ENCODE data around the gene TET2.

TET2 gene

DNA sequence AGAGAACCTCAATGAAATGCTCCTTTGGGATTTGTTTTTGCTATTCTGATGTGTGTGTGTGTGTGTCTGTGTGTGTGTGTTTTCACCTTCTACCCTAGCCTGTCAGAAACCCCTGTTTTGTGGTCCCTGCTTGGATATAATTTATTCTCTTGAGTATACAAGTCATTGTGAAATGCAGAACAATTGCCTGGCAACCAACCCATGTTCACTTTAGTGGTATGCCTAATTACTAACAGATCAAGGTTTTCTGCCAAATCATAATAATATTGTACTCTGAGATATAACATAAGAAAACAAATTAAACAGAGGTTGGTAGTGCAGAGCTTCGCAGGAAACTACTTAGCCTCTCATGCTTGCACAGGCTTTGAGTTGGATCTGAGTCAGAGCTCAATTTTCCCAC is 7.0 kb upstream of the TET2 start:
- in situ Hi-C loops (cut with MboI; ENCODE audit: low sequenced_read_pairs): loop anchor here (25.0 kb wide), 1 partner anchor 323 kb away; the partner anchor contains the start of gene PPA2

DNA sequence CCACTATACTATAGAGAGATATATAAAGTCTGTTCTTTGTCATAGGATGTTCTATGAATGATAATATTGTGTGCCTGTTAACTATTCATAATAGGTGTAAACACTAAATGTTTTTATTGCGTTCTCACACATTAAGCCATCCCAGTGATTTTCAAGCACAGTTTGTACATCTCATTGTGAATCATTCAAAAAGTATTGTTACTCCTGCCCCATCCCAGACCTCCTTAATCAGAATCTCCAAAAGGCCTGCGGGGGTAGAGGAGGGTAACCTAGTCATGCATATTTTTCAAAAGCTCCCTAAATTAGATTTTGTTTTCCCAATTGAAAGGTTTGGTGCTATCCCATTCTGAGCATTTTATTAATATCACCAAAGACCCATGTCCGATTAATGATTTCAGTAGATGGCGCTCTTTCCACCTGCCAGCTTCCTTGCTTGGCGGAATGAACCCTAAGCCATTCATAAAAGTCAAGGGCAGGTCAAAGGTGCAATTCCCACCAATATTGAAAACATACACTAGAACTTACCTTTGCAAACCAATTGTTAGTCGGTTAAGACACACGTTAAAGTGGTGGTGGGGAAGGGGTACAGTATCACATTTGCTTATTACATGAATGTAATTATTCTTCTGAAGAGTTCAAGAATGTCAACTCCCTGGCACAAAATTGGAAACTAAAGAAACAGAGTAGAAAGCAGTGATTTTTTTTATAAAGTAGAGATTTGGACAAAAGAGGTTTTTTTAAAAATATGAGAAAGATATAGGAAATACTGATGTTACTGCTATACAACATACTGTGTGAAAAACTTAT is 5.8 kb upstream of the TET2 start:
- in situ Hi-C loops (cut with MboI; ENCODE audit: low sequenced_read_pairs): loop anchor here (25.0 kb wide), 1 partner anchor 321 kb away; the partner anchor contains the start of gene PPA2

DNA sequence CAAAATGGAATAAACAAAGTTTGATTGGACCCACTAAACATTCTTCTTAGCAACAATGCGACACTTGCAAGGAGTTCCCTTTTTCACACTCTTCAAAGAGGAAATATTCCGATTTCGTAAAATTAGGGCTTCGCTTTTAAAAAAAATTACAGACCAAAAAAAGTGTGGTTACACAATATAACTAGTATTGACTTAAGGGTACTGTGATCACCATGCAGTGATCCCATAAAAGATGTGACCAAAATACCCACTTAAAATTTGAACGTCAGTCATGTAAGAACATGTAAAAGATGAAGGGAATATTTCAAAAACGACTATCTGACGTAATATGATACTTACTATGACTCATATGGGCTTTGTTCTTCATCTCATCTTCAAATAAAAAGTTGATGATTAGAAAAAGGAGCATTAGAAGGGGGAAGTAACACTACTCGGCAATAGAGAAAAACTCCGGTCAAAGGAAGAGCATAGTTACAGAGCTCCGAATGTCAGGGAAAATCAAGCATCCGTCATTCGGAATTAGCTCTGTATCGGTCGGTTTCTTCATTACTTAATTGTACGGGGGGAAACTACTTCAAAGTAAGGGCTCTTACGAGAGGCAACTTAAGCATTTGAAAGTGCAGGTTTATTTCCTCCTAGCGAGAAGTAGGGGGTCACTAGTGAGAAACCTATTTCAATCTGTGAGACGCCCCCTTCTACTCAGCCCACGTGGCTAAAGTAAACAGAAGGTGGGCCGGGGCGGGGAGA is 1.3 kb upstream of the TET2 start:
- in situ Hi-C loops (cut with MboI; ENCODE audit: low sequenced_read_pairs): loop anchor here (25.0 kb wide), 1 partner anchor 317 kb away; the partner anchor contains the start of gene PPA2

DNA sequence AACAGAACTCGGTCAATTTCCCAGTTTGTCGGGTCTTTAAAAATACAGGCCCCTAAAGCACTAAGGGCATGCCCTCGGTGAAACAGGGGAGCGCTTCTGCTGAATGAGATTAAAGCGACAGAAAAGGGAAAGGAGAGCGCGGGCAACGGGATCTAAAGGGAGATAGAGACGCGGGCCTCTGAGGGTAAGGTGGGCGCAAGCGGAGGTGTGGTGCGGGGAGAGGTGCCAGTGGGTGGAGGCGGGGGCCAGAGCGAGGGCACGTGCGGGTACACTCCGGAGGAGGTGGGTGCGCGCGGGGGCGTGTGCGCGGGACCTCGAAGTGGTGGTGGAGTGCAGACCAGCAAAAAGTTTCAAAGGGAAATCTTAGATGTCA is 787 bp upstream of the TET2 start:
- in situ Hi-C loops (cut with MboI; ENCODE audit: low sequenced_read_pairs): loop anchor here (25.0 kb wide), 1 partner anchor 316 kb away; the partner anchor contains the start of gene PPA2

DNA sequence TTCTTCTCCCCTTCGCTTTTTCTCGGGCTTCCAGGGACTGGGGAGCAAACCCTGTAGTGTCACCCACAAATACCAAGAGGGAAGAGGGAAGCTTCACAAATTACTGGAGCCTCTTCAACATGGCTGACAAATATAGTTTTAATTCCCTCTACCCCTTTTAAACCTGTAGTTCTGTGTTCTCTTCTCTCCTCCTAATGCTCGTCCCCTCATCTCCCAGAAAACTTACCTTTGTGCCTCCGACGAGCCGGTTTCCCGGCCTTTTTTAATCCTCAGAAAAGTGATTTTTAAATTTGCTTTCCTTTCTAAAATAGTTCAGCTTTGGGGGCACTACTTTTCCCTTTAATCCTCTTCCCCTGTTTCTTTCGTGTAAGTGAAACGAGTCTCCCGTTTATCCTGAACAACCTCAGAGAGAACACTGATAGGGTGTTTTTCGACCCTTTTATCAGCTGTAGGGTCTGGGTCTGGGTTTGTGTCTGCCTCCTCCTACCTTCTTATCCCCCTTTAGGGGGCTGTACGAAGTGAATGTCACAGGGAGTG is 408 bp downstream of the TET2 start:
- in situ Hi-C loops (cut with MboI; ENCODE audit: low sequenced_read_pairs): loop anchor here (25.0 kb wide), 1 partner anchor 315 kb away; the partner anchor contains the start of gene PPA2

DNA sequence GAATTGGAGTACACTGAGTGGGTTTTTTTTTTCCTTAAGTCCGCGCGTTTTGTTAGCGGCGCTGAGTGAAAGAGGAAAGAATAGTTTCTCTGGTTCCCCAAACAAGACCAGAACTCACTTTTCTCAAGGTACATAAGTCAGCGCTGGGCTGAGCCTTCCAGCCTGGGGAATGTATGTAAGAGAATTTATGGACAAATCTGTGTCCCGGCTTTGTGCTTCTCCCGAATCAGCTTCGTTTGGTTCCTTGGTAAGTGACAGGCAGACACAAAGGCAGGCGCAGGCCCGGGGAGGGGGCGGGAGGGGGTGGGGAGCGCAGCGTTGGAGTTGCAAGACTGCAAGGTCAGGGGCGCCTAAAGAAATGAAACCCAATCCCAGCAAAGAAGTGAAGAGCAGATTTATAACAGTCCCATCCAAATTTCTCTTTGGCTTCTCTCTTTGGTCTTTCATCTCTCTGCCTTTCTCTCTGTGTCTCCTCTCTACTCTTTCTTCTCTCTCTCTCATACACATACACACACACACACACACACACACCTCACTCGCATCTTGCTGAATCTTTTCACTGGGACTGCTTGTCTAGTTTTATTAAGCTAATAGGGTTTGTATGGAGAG is 981 bp downstream of the TET2 start:
- in situ Hi-C loops (cut with MboI; ENCODE audit: low sequenced_read_pairs): loop anchor here (25.0 kb wide), 1 partner anchor 315 kb away; the partner anchor contains the start of gene PPA2

DNA sequence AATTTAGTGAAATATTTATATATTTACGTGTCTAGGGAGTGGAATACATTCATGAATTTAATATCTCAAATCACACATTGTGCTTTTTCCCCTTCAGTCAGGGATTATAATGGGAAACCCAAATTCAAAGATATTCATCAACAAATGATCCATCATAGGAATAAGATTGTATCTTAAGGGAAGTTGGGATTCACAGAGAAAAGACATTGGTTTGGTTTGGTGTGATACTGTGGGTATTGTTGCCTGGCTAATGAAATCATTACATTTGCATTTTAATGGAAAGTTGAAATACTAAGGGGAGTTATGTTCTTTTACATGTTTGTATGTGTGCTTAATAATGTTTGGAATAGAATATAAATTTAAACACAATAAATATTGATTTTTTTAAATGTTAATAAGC is 1.7 kb downstream of the TET2 start:
- in situ Hi-C loops (cut with MboI; ENCODE audit: low sequenced_read_pairs): loop anchor here (25.0 kb wide), 1 partner anchor 314 kb away; the partner anchor contains the start of gene PPA2

DNA sequence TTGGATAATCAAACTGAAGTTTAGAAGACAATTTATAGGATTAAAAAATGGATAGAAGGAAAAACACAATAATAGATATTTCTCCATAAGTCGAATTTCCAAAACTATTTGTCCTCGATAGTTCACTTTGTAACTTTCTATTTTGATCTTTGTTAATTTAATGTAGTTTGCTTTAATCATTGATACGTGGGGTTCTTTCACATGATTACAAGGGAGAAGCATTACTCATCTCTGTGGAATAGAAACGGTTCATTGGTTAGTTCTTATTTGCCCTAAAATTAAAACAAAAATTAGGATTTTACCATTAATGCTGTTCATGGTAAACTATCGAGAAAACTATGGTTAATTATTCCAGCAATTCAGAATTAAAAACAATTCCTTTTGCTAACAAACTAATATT is 2.1 kb downstream of the TET2 start:
- in situ Hi-C loops (cut with MboI; ENCODE audit: low sequenced_read_pairs): loop anchor here (25.0 kb wide), 1 partner anchor 314 kb away; the partner anchor contains the start of gene PPA2

DNA sequence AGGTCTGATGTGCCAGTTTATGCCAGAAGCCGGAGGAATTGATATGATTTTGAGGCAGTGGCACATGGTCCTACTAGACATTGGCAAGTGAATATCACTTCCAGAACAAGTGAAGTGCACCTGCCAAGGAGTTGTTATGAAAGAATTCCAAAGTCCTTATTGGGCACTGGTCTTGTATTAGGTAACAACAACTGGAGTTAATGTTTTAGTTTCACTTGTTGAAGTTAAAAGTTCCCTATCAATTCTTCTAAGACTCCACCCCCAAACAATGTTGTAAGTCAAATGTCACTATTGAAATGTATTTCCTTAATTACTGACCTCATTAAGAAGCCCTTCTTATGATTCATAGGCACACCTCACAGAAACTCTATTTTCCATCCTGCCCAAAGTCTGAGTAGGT is 3.1 kb downstream of the TET2 start:
- in situ Hi-C loops (cut with MboI; ENCODE audit: low sequenced_read_pairs): loop anchor here (25.0 kb wide), 1 partner anchor 313 kb away; the partner anchor contains the start of gene PPA2

DNA sequence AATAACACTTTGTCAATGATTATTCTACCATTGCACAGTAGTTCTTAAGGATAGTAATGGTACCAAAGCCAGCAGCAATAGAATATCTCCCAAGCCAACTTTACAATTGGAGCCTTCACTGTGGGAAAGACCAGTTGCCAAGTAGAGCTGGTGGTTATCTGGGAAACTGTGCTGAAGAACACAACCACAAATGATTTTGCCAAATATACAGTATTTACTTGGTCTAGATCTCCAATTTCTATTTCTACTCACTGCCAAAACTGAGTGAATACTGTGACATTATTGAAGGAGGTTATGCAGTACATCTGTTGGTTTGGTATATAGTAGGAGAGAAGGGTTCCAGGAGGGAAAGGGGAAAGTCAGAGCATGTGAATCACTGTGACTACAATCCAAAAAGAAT is 3.8 kb downstream of the TET2 start:
- in situ Hi-C loops (cut with MboI; ENCODE audit: low sequenced_read_pairs): no loop called here

DNA sequence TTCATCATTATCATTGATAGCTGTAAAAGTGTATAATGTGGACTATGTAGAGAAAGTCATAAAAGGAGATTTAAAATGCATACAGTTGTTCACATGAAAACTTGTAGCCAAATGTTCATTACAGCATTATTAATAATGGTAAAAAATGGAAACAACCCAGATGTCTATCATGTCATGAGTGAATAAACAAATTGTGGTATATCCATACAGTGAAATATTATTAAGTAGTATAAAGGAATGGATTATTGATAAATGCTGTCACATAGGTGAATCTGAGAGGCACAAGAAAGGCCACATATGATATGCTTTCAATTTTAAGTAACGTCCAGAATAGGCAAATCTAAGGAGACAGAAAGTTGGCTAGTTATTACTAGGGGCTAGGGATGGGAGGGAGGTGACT is 7.1 kb downstream of the TET2 start:
- in situ Hi-C loops (cut with MboI; ENCODE audit: low sequenced_read_pairs): no loop called here

DNA sequence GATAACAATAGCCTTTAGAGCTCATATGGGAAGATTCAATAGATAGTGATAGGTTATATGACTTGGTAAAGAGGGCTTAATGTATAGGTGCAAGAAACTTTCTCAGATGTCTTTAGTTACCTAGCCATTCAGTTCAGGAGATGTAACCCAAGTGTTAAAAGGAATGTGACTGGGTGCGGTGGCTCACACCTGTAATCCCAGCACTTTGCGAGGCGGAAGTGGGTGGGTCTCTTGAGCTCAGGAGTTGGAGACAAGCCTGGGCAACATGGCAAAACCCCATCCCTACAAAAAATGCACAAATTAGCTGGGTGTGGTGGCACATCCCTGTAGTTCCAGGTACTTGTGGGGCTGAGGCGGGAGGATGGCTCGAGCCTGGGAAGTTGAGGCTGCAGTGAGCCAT is 7.9 kb downstream of the TET2 start:
- in situ Hi-C loops (cut with MboI; ENCODE audit: low sequenced_read_pairs): no loop called here

DNA sequence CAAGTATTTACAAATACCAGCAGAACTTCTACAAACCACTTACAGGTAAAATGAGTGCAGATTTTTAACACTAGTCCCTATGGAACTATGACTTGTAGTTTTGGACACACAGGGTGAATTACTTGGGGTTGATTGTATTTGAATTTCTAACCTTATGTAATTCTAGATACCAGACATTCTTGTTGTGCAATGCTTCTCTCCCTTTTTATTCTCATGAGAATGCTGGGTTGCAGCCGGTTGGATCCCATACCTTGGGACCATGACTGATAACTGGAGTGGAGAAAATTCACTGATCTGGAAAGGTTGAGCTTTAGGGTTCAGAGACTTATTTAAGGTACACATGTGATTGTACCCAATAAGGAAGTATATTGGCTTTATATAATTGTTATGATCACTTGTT is 8.8 kb downstream of the TET2 start:
- in situ Hi-C loops (cut with MboI; ENCODE audit: low sequenced_read_pairs): no loop called here

DNA sequence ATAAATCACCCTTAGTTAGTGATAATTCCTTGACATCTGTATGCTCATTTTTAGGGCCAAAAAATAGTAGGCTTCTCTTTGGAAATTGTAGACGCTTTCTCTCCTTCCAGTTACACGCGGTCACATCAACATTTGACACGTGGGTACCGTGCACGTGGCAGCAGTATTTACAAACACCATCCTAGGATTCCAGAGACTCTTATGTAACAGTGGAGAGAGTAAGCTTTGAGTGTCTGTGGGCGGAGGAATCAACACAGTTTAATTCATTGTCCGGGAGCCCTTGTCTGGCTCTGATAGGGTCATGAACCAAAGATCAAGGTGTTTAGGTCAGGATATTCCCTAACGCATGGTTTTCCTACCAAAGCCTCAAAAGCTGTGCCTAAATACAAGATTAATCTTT is 12.2 kb downstream of the TET2 start:
- in situ Hi-C loops (cut with MboI; ENCODE audit: low sequenced_read_pairs): no loop called here

DNA sequence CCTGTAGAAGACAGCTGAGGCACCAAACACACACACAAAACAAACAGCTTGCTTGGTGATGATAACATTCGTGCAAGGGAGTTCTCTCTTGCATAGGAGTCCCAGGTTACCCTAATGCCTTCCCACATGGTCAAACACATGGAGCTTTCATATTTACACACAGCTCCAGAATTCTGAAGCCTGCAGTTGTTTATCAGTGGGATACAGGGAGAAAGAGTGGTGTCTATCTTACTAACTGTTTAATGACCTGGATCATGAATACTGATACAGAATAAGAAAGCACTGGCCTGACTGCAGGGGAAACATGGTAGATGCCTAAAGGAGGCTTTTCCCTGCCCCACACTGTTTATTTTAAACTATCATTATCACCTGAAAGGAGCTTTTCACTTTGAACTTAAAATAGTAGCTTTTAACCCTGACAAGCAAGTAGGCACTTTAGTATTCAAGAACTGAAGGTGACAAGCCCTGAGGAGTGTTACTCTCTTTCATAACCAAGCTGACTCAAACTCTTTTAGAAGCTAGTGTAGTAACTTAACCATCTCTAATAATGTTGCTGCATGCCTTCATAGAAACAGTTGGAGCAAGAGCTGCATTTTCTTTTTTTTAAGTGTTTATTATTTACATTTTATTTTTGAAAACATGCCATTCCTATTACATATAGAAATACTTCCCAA is 15.6 kb downstream of the TET2 start:
- in situ Hi-C loops (cut with MboI; ENCODE audit: low sequenced_read_pairs): no loop called here

DNA sequence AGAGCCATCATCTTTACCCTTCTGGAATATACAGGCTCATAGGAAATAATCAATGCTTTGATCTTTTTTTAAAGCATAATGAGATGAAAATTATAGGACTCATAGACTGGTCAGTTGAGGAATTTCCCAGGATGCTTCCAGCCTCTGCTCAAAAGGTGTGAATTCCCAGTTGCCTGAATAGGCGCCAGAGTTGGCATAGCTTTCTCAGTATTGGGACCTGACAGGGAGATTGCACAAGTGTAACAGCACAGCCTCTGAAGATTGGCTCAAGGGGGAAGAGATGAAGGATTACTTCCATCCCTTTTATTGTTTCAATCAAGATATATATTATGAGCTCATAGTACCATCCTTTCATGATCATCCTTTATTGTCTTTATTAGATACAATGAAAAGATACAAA is 17.9 kb downstream of the TET2 start:
- in situ Hi-C loops (cut with MboI; ENCODE audit: low sequenced_read_pairs): no loop called here

DNA sequence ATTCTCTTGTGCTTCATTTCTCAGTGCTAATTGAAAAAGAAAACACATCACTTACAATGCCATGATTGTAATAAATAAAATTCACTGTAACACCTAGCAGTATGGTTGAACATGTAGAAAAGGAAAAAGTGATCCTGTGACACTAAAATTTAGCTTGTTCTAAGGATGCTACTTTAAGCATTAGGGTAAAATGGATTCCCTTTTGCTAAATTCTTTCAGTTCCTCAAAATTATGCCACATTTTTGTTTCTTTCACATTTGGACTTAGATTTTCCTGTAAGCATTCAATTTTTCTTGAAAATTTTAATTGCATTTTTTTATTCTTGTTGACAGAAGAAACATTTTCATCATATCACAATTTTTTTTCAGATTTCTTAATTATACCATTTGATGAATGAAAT is 19.4 kb downstream of the TET2 start:
- in situ Hi-C loops (cut with MboI; ENCODE audit: low sequenced_read_pairs): no loop called here

DNA sequence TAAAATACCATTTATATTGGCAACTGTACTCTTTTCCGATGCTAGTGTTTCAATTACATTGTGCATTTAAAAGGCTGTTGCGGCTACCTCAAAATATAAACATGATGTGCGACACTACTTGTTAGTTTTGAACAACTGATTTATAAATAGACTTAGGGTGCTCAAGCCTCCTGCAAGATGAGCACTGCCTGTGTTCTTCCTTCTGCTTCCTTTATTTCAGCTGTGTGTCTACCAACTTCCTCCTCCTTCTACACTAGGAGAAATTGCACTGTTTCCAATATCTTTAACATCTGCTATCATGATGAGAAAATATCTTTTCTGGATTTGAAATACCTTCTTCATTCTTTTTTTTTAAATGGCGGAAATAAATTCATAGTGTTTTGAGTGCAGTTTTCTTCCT is 24.0 kb downstream of the TET2 start:
- in situ Hi-C loops (cut with MboI; ENCODE audit: low sequenced_read_pairs): no loop called here

DNA sequence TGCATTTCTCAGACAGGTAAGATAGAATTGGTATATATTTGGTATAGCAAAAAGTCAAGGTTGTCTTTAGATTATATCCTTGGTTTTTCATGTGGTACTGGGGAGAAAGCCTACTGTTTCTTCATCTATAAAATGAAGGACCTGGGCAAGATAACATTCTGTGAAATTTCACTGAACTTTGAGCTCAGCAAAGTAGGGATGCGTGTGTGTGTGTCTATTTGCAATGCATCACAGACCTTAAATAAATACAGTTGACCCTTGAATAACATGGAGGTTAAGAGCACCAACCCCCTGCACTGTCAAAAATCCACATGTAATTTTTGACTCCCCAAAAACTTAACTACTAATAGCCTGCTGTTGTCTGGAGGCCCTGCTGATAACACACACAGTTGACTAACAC is 25.2 kb downstream of the TET2 start:
- in situ Hi-C loops (cut with MboI; ENCODE audit: low sequenced_read_pairs): no loop called here

DNA sequence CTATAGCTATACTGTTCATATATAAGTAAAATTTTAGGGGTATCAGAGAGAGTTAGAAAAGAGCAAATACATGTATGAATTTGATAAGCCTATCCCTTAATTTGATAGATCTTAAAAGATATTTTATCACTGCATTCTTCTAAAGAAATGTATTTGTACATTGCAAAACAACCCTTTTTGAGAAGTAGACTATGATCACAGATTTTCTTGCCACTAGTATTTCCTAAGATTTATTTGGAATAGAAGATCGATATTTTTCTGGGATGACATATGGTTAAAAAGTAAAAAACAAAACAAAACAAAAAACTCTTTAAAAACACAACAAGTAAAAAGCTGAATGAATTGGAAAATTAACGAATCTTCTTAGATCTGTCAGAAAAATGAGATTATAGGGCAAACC is 27.4 kb downstream of the TET2 start:
- in situ Hi-C loops (cut with MboI; ENCODE audit: low sequenced_read_pairs): no loop called here

Data from HL-60/S4 treated with phorbol 12-myristate 13-acetate at 8.2 ng/mL for 4 days and 3 days (cell line).